HG03025 (cell line): ENCODE results near the gene CCNT2.
A peak's percentile ranks its signal among the peaks of the same experiment; 100 is the strongest.
"Not testable (repeated sequence)": the region's sequence is repeated elsewhere in the genome, so short reads cannot be mapped to it uniquely, and the experiment has no call there.

ENCODE experiments used
- ATAC-seq: cut with Tn5 transposase; IDR thresholded peaks from one replicate; pipeline ENCODE4 v1.9.1; 2021; ENCODE audit warnings: mild to moderate bottlenecking, moderate library complexity; ENCODE audit not compliant: unreplicated experiment, low FRiP score

Gene CCNT2

GRCh38 chr2:134973241-134974138 lies 54.9 kb downstream of the CCNT2 start:
- ATAC-seq = no peak

GRCh38 chr2:134975281-134976009 lies 56.8 kb downstream of the CCNT2 start:
- ATAC-seq = no peak

GRCh38 chr2:134976074-134976702 lies 57.6 kb downstream of the CCNT2 start:
- ATAC-seq = no peak

- not testable (repeated sequence) for ATAC-seq
These were observed 58.5 kb downstream of the CCNT2 start for GRCh38 chr2:134977104-134977503.

- no peak for ATAC-seq
These were observed 60.6 kb downstream of the CCNT2 start for GRCh38 chr2:134979221-134979620.

DNA sequence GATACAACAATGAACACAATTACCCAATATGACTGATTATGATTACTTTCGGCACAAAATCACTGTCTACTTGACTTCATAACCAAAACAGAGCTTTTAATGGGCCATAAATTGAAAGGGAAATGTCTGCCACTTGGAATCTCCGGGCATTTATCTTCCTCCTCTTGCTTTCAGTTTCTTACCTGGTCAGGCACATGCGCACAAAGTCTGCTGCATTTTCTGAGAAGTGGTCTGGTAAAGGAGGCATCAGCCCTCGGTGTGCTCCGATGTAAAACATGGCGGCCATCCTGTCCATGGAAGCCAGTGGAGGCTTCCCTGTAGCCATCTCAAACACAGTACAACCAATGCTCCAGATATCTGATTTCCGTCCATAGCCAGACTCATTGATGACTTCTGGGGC lies 62.0 kb downstream of the CCNT2 start:
- ATAC-seq = no peak

GRCh38 chr2:134982603-134983002 lies 64.0 kb downstream of the CCNT2 start:
- no peak for ATAC-seq

- ATAC-seq = no peak
These were observed 66.4 kb downstream of the CCNT2 start for GRCh38 chr2:134985061-134985460.

DNA sequence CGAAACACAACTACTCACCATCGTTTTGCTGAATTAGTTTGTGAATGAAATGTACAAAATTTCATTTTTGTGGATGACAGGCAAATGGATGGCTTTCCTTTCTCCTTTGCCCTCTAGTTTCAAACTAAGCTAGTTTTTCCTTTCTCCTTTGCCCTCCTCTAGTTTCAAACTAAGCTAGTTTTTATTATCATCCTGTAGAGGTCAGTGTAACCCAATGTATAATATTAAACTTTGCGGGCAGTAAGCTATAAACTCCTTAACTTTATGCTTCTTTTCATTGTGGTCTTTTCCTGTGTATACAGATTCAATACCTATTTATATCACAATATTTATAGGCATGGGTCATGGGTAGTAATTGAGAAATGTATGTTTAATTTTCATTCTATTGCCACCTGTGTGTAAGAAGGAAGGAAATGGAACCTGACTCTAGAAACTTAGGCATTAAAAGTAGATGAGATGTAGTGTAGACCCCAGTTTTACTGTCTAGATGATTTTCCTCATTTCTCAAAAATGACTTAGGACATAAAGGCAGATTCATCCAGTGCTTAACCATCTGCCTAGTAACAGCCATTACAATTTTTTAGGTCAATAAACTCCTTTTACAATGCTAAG lies 70.5 kb downstream of the CCNT2 start:
- ATAC-seq = no peak

- no peak for ATAC-seq
These were observed 80.9 kb downstream of the CCNT2 start for GRCh38 chr2:134999521-134999920.

DNA sequence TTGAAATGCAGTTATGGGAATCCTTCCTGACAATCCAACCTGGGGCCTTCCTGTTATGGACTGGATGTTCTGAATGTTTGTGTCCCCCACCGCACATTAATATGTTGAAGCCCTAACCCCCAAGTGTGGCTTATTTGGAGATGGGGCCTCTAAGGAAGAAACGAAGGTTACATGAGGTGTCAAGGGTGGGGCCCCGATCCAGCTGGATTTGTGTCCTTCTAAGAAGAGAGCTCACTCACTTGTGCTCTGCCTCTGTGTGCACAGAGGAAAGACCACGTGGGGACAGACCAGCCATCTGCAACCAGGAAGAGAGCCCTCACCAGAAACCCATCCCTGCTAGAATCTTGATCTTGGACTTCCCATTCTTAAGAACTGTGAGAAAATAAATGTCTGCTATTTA lies 84.2 kb downstream of the CCNT2 start:
- no peak for ATAC-seq

GRCh38 chr2:135004005-135004746 lies 85.6 kb downstream of the CCNT2 start:
- peak; percentile 86 for ATAC-seq

DNA sequence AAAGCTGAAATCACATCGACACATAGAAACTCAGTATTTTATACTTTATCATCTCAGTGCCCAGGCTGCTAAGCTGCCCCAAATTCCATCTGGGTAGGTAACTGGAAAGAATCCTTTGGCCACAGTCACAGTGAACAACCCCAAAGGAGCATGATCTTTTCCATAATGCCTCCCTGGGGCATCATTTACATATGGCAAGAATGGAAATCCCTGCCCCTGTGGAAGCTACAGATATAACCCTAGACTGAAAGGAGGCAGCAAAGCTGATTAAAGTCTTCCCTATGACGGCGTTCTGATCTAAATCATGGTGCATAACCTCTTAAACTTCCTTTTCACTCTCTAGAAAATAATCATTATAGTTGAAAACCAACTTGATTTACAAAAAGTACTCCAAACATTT lies 87.1 kb downstream of the CCNT2 start:
- ATAC-seq = no peak
